Muscle layer of colon (tissue), 2 donors: Measurements from ENCODE around the gene TNFAIP8L3.
"Not testable (repeated sequence)": the region's sequence is repeated elsewhere in the genome, so short reads cannot be mapped to it uniquely, and the experiment has no call there.

Experiments
- H3K27ac ChIP-seq: one replicate; pipeline ENCODE4 v1.7.0; 2013; ENCODE audit warnings: low read depth, mild to moderate bottlenecking, low read length, moderate library complexity
- H3K27me3 ChIP-seq, 2 donors: one replicate each; pipeline ENCODE4 v1.7.0; 2013; ENCODE audit warnings: low read length in 2 of 2, mild to moderate bottlenecking in 2 of 2; ENCODE audit not compliant: insufficient read depth in 2 of 2, control insufficient read depth in 1 of 2
- H3K36me3 ChIP-seq: one replicate; pipeline ENCODE4 v1.7.0; 2013; ENCODE audit warnings: mild to moderate bottlenecking, low read length; ENCODE audit not compliant: insufficient read depth
- H3K4me1 ChIP-seq: one replicate; pipeline ENCODE4 v1.7.0; 2013; ENCODE audit warnings: mild to moderate bottlenecking, low read length; ENCODE audit not compliant: insufficient read depth
- H3K4me3 ChIP-seq, 2 donors: one replicate each; pipeline ENCODE4 v1.7.0; 2013; ENCODE audit warnings: low read length in 2 of 2, low read depth in 1 of 2, mild to moderate bottlenecking in 1 of 2, moderate library complexity in 1 of 2
- H3K9ac ChIP-seq: one replicate; pipeline ENCODE4 v1.7.0; 2013; ENCODE audit warnings: low read length
- H3K9me3 ChIP-seq: one replicate; pipeline ENCODE4 v1.7.0; 2013; ENCODE audit warnings: mild to moderate bottlenecking, low read length
- donor health status: abdominal sarcoma.
- donor health status: Adenocarcinoma of cecum.

Gene TNFAIP8L3

GRCh38 chr15:51131596-51132290 is 37.0 kb upstream of the TNFAIP8L3 start:
- Histone ChIP-seq H3K27ac (no peak overlapping the region), H3K27me3 (peaks cover 0 to 5% of the 10 kb centered on the region in 2 donors), H3K4me3 (no peak overlapping the region), H3K9me3 (no peaks in the 10 kb centered on the region), H3K9ac (no peak overlapping the region), H3K36me3 (no peaks in the 10 kb centered on the region), H3K4me1 (no peaks in the 10 kb centered on the region)

- no peaks in the 10 kb centered on the region for H3K36me3 ChIP-seq
- H3K4me3 ChIP-seq, result no peak overlapping the region
- peaks cover 0 to 5% of the 10 kb centered on the region in 2 donors for H3K27me3 ChIP-seq
- no peaks in the 10 kb centered on the region for H3K9me3 ChIP-seq
- no peak overlapping the region for H3K27ac ChIP-seq
- H3K4me1 ChIP-seq, result no peaks in the 10 kb centered on the region
- H3K9ac ChIP-seq, result no peak overlapping the region
Measured at GRCh38 chr15:51130344-51130743, 35.6 kb upstream of the TNFAIP8L3 start.

- Histone ChIP-seq H3K4me3 (no peak overlapping the region), H3K27me3 (peaks cover 0 to 5% of the 10 kb centered on the region in 2 donors)
Measured at GRCh38 chr15:51129535-51130188, 35.0 kb upstream of the TNFAIP8L3 start.

GRCh38 chr15:51128701-51129100 is 34.0 kb upstream of the TNFAIP8L3 start:
- Histone ChIP-seq H3K4me1 (no peaks in the 10 kb centered on the region), H3K27ac (no peak overlapping the region), H3K36me3 (no peaks in the 10 kb centered on the region), H3K9ac (no peak overlapping the region), H3K27me3 (peaks cover 0 to 5% of the 10 kb centered on the region in 2 donors), H3K4me3 (no peak overlapping the region), H3K9me3 (no peaks in the 10 kb centered on the region)

More at GRCh38 chr15:51129535-51130188, 35.0 kb upstream of the TNFAIP8L3 start:
- H3K9ac ChIP-seq, result no peak overlapping the region
- H3K4me1 ChIP-seq, result no peaks in the 10 kb centered on the region
- no peak overlapping the region for H3K27ac ChIP-seq
- H3K36me3 ChIP-seq, result no peaks in the 10 kb centered on the region
- H3K9me3 ChIP-seq, result no peaks in the 10 kb centered on the region

GRCh38 chr15:51126842-51127241 is 32.1 kb upstream of the TNFAIP8L3 start:
- Histone ChIP-seq H3K27ac (no peak overlapping the region), H3K9me3 (no peaks in the 10 kb centered on the region), H3K4me1 (no peaks in the 10 kb centered on the region), H3K4me3 (no peak overlapping the region), H3K36me3 (no peaks in the 10 kb centered on the region), H3K9ac (no peak overlapping the region), H3K27me3 (peaks cover 0 to 5% of the 10 kb centered on the region in 2 donors)

- H3K9ac ChIP-seq, H3K4me1 ChIP-seq, H3K9me3 ChIP-seq, H3K36me3 ChIP-seq, H3K27me3 ChIP-seq, H3K27ac ChIP-seq, H3K4me3 ChIP-seq: not testable (repeated sequence)
Measured at GRCh38 chr15:51123002-51123401, 28.3 kb upstream of the TNFAIP8L3 start.

- Histone ChIP-seq H3K36me3 (no peaks in the 10 kb centered on the region), H3K27me3 (no peaks in the 10 kb centered on the region), H3K9ac (no peak overlapping the region), H3K4me1 (no peaks in the 10 kb centered on the region), H3K27ac (no peak overlapping the region), H3K4me3 (no peak overlapping the region), H3K9me3 (no peaks in the 10 kb centered on the region)
Measured at GRCh38 chr15:51121631-51122225, 27.0 kb upstream of the TNFAIP8L3 start.

GRCh38 chr15:51121118-51121517 is 26.4 kb upstream of the TNFAIP8L3 start:
- no peak overlapping the region for H3K4me3 ChIP-seq
- no peaks in the 10 kb centered on the region for H3K9me3 ChIP-seq
- no peak overlapping the region for H3K27ac ChIP-seq

GRCh38 chr15:51119120-51119519 is 24.4 kb upstream of the TNFAIP8L3 start:
- H3K4me1 ChIP-seq, result no peaks in the 10 kb centered on the region
- H3K27me3 ChIP-seq, result no peaks in the 10 kb centered on the region
- no peak overlapping the region for H3K9ac ChIP-seq
- no peak overlapping the region for H3K27ac ChIP-seq
- H3K9me3 ChIP-seq, result no peaks in the 10 kb centered on the region
- H3K36me3 ChIP-seq, result no peaks in the 10 kb centered on the region
- H3K4me3 ChIP-seq, result no peak overlapping the region

More at GRCh38 chr15:51121118-51121517, 26.4 kb upstream of the TNFAIP8L3 start:
- Histone ChIP-seq H3K9ac (no peak overlapping the region), H3K27me3 (no peaks in the 10 kb centered on the region), H3K36me3 (no peaks in the 10 kb centered on the region), H3K4me1 (no peaks in the 10 kb centered on the region)

- no peaks in the 10 kb centered on the region for H3K9me3 ChIP-seq
- no peaks in the 10 kb centered on the region for H3K36me3 ChIP-seq
- no peak overlapping the region for H3K27ac ChIP-seq
- H3K9ac ChIP-seq, result no peak overlapping the region
- no peak overlapping the region for H3K4me3 ChIP-seq
- no peaks in the 10 kb centered on the region for H3K4me1 ChIP-seq
- no peaks in the 10 kb centered on the region for H3K27me3 ChIP-seq
Measured at GRCh38 chr15:51117270-51117669, 22.6 kb upstream of the TNFAIP8L3 start.

- no peaks in the 10 kb centered on the region for H3K9me3 ChIP-seq
- no peaks in the 10 kb centered on the region for H3K4me1 ChIP-seq
- no peaks in the 10 kb centered on the region for H3K27me3 ChIP-seq
- H3K9ac ChIP-seq, result no peak overlapping the region
- H3K36me3 ChIP-seq, result no peaks in the 10 kb centered on the region
- no peak overlapping the region for H3K4me3 ChIP-seq
- no peak overlapping the region for H3K27ac ChIP-seq
Measured at GRCh38 chr15:51114437-51115119, 19.9 kb upstream of the TNFAIP8L3 start.
